H1 (cell line): ENCODE data around the gene VSIG10L2. TPM values are rescaled to one million over a fixed set of nuclear protein-coding genes. Genes with fewer than 3 reads are reported as not detected.

Experiments
- CTCF ChIA-PET: fragments of 300-600 bp; sonication (Branson Sonifier 250); formaldehyde crosslinking; loops from one replicate; lab custom pipeline; 2021; ENCODE audit not compliant: partially characterized antibody; lab: Charles Lee
- POLR2A ChIA-PET: fragments of 300-600 bp; sonication (Branson Sonifier 250); formaldehyde crosslinking; loops from one replicate; lab custom pipeline; 2021; ENCODE audit warnings: inconsistent platforms; ENCODE audit not compliant: partially characterized antibody; lab: Charles Lee
- DNase-seq, 2 experiments: peaks; one replicate each; pipeline versions ENCODE4 v3.0.0 to v3.0.0-alpha.2; 2010 to 2022; ENCODE audit warnings: low spot score in 2 of 2, low read depth in 1 of 2, mixed read lengths in 1 of 2
- FAIRE-seq: peaks from 2 replicates; lab custom pipeline; 2011; peaks lifted over from hg19 to GRCh38; lab: Jason Lieb, UNC
- H2AFZ ChIP-seq: 2 replicates; pipeline ENCODE4 v1.8.1; 2012; ENCODE audit warnings: low read length, inconsistent platforms
- H2AK5ac ChIP-seq: 2 replicates; pipeline ENCODE4 v1.6.1; 2013; ENCODE audit warnings: low read depth, low read length
- H2BK120ac ChIP-seq: replicated peaks from 2 replicates; pipeline ENCODE3; 2013; ENCODE audit warnings: low read depth, low read length, inconsistent platforms
- H2BK12ac ChIP-seq: 2 replicates; pipeline ENCODE4 v1.6.1; 2013; ENCODE audit warnings: low read depth, low read length
- H2BK15ac ChIP-seq: 2 replicates; pipeline ENCODE4 v1.6.1; 2013; ENCODE audit warnings: low read length
- H2BK20ac ChIP-seq: 2 replicates; pipeline ENCODE4 v1.6.1; 2013; ENCODE audit warnings: low read length
- H2BK5ac ChIP-seq: 2 replicates; pipeline ENCODE4 v1.6.1; 2013; ENCODE audit warnings: low read depth, low read length
- H3K14ac ChIP-seq: 2 replicates; pipeline ENCODE4 v1.6.1; 2013; ENCODE audit warnings: inconsistent platforms; ENCODE audit not compliant: insufficient read length
- H3K18ac ChIP-seq: 2 replicates; pipeline ENCODE4 v1.6.1; 2013; ENCODE audit warnings: low read length; ENCODE audit errors: extremely low read depth
- H3K23ac ChIP-seq: 2 replicates; pipeline ENCODE4 v1.6.1; 2013; ENCODE audit warnings: inconsistent platforms; ENCODE audit not compliant: insufficient read length
- H3K23me2 ChIP-seq: 2 replicates; pipeline ENCODE4 v1.6.1; 2013; ENCODE audit warnings: low read depth, low read length
- H3K27ac ChIP-seq: 2 replicates; pipeline ENCODE4 v1.6.1; 2011; ENCODE audit warnings: low read depth, low read length, inconsistent platforms
- H3K27me3 ChIP-seq, 4 experiments: replicated peaks in 1 of 4; 1 replicate in 1 of 4; 2 replicates in 3 of 4; pipeline versions ENCODE4 v1.6.1 to v1.8.1; 2011 to 2013; ENCODE audit warnings: low read length in 3 of 4, mild to moderate bottlenecking in 3 of 4, inconsistent platforms in 2 of 4, mixed read lengths in 2 of 4, moderate library complexity in 1 of 4; ENCODE audit not compliant: control insufficient read depth in 3 of 4, insufficient read depth in 3 of 4; ENCODE audit errors: extremely low read depth in 1 of 4
- H3K36me3 ChIP-seq, 4 experiments: 2 replicates each; pipeline versions ENCODE4 v1.6.1 to v1.8.1; 2011 to 2013; ENCODE audit warnings: mild to moderate bottlenecking in 4 of 4, low read length in 3 of 4, moderate library complexity in 2 of 4, control low read depth in 1 of 4, inconsistent platforms in 1 of 4; ENCODE audit not compliant: insufficient read depth in 4 of 4, control insufficient read depth in 2 of 4
- H3K4ac ChIP-seq: replicated peaks from 2 replicates; pipeline ENCODE3; 2013; ENCODE audit warnings: low read length, low read depth, mixed read lengths, inconsistent platforms; ENCODE audit not compliant: insufficient read length
- H3K4me1 ChIP-seq, 4 experiments: replicated peaks in 1 of 4; 1 replicate in 1 of 4; 2 replicates in 3 of 4; pipeline versions ENCODE4 v1.6.1 to v1.8.1; 2011 to 2013; ENCODE audit warnings: low read length in 3 of 4, inconsistent platforms in 2 of 4, mixed read lengths in 1 of 4; ENCODE audit not compliant: insufficient read depth in 4 of 4, control insufficient read depth in 3 of 4
- H3K4me2 ChIP-seq, 2 experiments: 2 replicates each; pipeline versions ENCODE4 v1.6.1 to v1.8.1; 2011 to 2013; ENCODE audit warnings: low read depth in 2 of 2, low read length in 2 of 2, control low read depth in 1 of 2, inconsistent platforms in 1 of 2, mild to moderate bottlenecking in 1 of 2; ENCODE audit not compliant: insufficient read depth in 1 of 2
- H3K4me3 ChIP-seq, 4 experiments: fragments of 200-600, 300-600 bp in 1 of 4; sonication (generic), shearing (Covaris generic), sonication (Bioruptor Twin) in 1 of 4; 2 replicates each; pipeline versions ENCODE4 v1.5.1 to v1.8.1; 2011 to 2016; ENCODE audit warnings: low read length in 4 of 4, low read depth in 3 of 4, control low read depth in 2 of 4, inconsistent platforms in 2 of 4, mild to moderate bottlenecking in 2 of 4, mixed read lengths in 1 of 4, moderate library complexity in 1 of 4; ENCODE audit not compliant: insufficient read depth in 2 of 4; ENCODE audit errors: extremely low read depth in 1 of 4
- H3K56ac ChIP-seq: replicated peaks from 2 replicates; pipeline ENCODE3; 2013; ENCODE audit warnings: low read depth, mild to moderate bottlenecking, mixed read lengths, low read length, inconsistent platforms; ENCODE audit not compliant: insufficient read length
- H3K79me1 ChIP-seq: 2 replicates; pipeline ENCODE4 v1.6.1; 2013; ENCODE audit warnings: low read depth, low read length, control low read depth
- H3K79me2 ChIP-seq, 2 experiments: 2 replicates each; pipeline versions ENCODE4 v1.6.1 to v1.8.1; 2012 to 2013; ENCODE audit warnings: low read length in 2 of 2, mild to moderate bottlenecking in 2 of 2, inconsistent platforms in 1 of 2; ENCODE audit not compliant: insufficient read depth in 2 of 2, control insufficient read depth in 1 of 2
- H3K9ac ChIP-seq, 4 experiments: replicated peaks in 1 of 4; 1 replicate in 1 of 4; 2 replicates in 3 of 4; pipeline versions ENCODE4 v1.6.1 to v1.8.1; 2011 to 2013; ENCODE audit warnings: low read depth in 3 of 4, low read length in 3 of 4, control low read depth in 2 of 4, mild to moderate bottlenecking in 2 of 4, moderate library complexity in 2 of 4, inconsistent platforms in 1 of 4; ENCODE audit errors: extremely low read depth in 1 of 4
- H3K9me3 ChIP-seq, 2 experiments: 2 replicates each; pipeline versions ENCODE4 v1.6.1 to v1.8.1; 2012 to 2013; ENCODE audit warnings: mild to moderate bottlenecking in 2 of 2, moderate library complexity in 2 of 2, control low read depth in 1 of 2, inconsistent platforms in 1 of 2, low read depth in 1 of 2, low read length in 1 of 2, mixed read lengths in 1 of 2; ENCODE audit not compliant: insufficient read depth in 2 of 2
- H4K20me1 ChIP-seq, 2 experiments: replicated peaks in 1 of 2; 2 replicates each; pipeline versions ENCODE3 to v1.8.1; 2011 to 2013; ENCODE audit warnings: inconsistent platforms in 2 of 2, low read length in 2 of 2, mild to moderate bottlenecking in 1 of 2; ENCODE audit not compliant: insufficient read depth in 2 of 2, control insufficient read depth in 1 of 2
- H4K5ac ChIP-seq: 2 replicates; pipeline ENCODE4 v1.6.1; 2013; ENCODE audit warnings: low read length, low read depth, mixed read lengths, inconsistent platforms; ENCODE audit not compliant: insufficient read length
- H4K8ac ChIP-seq: 2 replicates; pipeline ENCODE4 v1.8.0; 2013; ENCODE audit warnings: mild to moderate bottlenecking, moderate library complexity, low read length, inconsistent platforms; ENCODE audit not compliant: insufficient read depth; ENCODE audit errors: extremely low read depth
- H4K91ac ChIP-seq: replicated peaks from 2 replicates; pipeline ENCODE3; 2013; ENCODE audit warnings: low read length, mixed read lengths, inconsistent platforms; ENCODE audit not compliant: insufficient read length
- ATF2 ChIP-seq: IDR thresholded peaks from 2 replicates; pipeline ENCODE4 v1.6.1; 2012; ENCODE audit warnings: low read length, inconsistent platforms
- CEBPB ChIP-seq: IDR thresholded peaks from 2 replicates; pipeline ENCODE4 v1.6.1; 2012; ENCODE audit warnings: low read depth, low read length
- CREB1 ChIP-seq: IDR thresholded peaks from 2 replicates; pipeline ENCODE4 v1.6.1; 2012; ENCODE audit warnings: inconsistent platforms
- HDAC2 ChIP-seq, 2 experiments: fragments of 300-600 bp in 1 of 2; sonication (generic) in 1 of 2; IDR thresholded peaks; 2 replicates each; pipeline ENCODE4 v1.6.1; 2011 to 2012; ENCODE audit warnings: low read depth in 2 of 2, low read length in 2 of 2, mild to moderate bottlenecking in 2 of 2, moderate library complexity in 2 of 2, borderline replicate concordance in 1 of 2, inconsistent platforms in 1 of 2
- HDAC6 ChIP-seq: IDR thresholded peaks from one replicate; pipeline ENCODE4 v1.7.1; 2012; ENCODE audit warnings: low read depth, mild to moderate bottlenecking, inconsistent platforms, low read length, moderate library complexity
- SP2 ChIP-seq: IDR thresholded peaks from 2 replicates; pipeline ENCODE4 v1.6.1; 2012; ENCODE audit warnings: mild to moderate bottlenecking, low read length, inconsistent platforms
- SUZ12 ChIP-seq: fragments of 200-600 bp; sonication (generic); IDR thresholded peaks from 2 replicates; pipeline ENCODE4 v1.6.1; 2012; ENCODE audit warnings: mild to moderate bottlenecking, inconsistent platforms, low read length, moderate library complexity, mixed read lengths
- WGBS, 2 experiments: shearing (Covaris generic) in 1 of 2; methylation state at CpG; one replicate each; pipeline versions ENCODE4 v1.1.6 to v1.1.7; 2013 to 2015; ENCODE audit warnings: low lambda C conversion rate in 2 of 2, mixed read lengths in 2 of 2, inconsistent platforms in 1 of 2, low coverage in 1 of 2, missing lambda C conversion rate in 1 of 2; ENCODE audit not compliant: insufficient replicate concordance in 2 of 2, insufficient coverage in 1 of 2, insufficient read length in 1 of 2; ENCODE audit errors: extremely low coverage in 1 of 2, missing lambda C conversion rate in 1 of 2; 5-methylcytosine and 5-hydroxymethylcytosine counted together
- long read RNA-seq, 2 experiments: library from RNA in 1 of 2; library from capped mRNA in 1 of 2; stranded (forward); transcript quantifications; one replicate each; pipeline ENCODE4 v2.0.0, GENCODE V29; 2021; ENCODE audit warnings: inconsistent platforms in 1 of 2
- polyA minus RNA-seq, 3 experiments: library from RNA; depleted of rRNA, polyadenylated mRNA; stranded (reverse); fragments of >200 nt; gene quantifications; 1 replicate in 2 of 3; 2 replicates in 1 of 3; pipeline ENCODE4 v1.2.3, GENCODE V29; 2011
- polyA plus RNA-seq, 7 experiments: library from polyadenylated mRNA; depleted of rRNA in 3 of 7; stranded (reverse) in 5 of 7; unstranded in 2 of 7; fragments of >200 nt in 5 of 7; fragments of 200-250 nt in 2 of 7; gene quantifications; 1 replicate in 5 of 7; 2 replicates in 1 of 7; 4 replicates in 1 of 7; pipeline versions ENCODE4 v1.2.1 to v1.2.3, GENCODE V29; 2011 to 2013; ENCODE audit warnings: missing spikeins in 2 of 7, mixed read lengths in 2 of 7
- total RNA-seq: library from RNA; stranded (reverse); fragmentation: NEBNext Ultra II Directional; extraction: Animal tissue kit (Norgen Biotek cat#: 25700); gene quantifications from 2 replicates; pipeline ENCODE4 v1.2.1, GENCODE V29; 2021
- TF ChIP-seq, protein P1 (sequence below): IDR thresholded peaks from 2 replicates; pipeline ENCODE4 v1.6.1; 2011; ENCODE audit warnings: low read depth, mild to moderate bottlenecking, low read length; ENCODE audit not compliant: insufficient read depth

The VSIG10L2 gene
- total RNA-seq: not detected in 2 replicates
- not detected in 2 replicates for polyA plus RNA-seq (2011; rRNA removed)
- polyA plus RNA-seq (2011; cell fraction: cytosol; rRNA removed): not detected
- not detected for polyA plus RNA-seq (2011; cell fraction: nucleus; rRNA removed)
- polyA plus RNA-seq (2012, experiment 1 of 2): not detected in 4 replicates
- polyA plus RNA-seq (2012, experiment 2 of 2): not detected
- not detected for polyA plus RNA-seq (2013, experiment 1 of 2)
- not detected for polyA plus RNA-seq (2013, experiment 2 of 2)
- polyA minus RNA-seq (2011; rRNA and poly(A)+ RNA removed): not detected in 2 replicates
- not detected for polyA minus RNA-seq (2011; cell fraction: cytosol; rRNA and poly(A)+ RNA removed)
- not detected for polyA minus RNA-seq (2011; cell fraction: nucleus; rRNA and poly(A)+ RNA removed)
- long read RNA-seq, experiment 1: 0 reads
- long read RNA-seq, experiment 2: 0 reads

GRCh38 chr11:125945797-125946520 is at the start of gene VSIG10L2:
VSIG10L2 (plus strand) TSS chr11:125946044; CDS start chr11:125946056, 12 bp downstream.
- H3K79me1 ChIP-seq: no peaks in the 10 kb centered on the region
- H3K36me3 ChIP-seq: no peaks in the 10 kb centered on the region
- H4K8ac ChIP-seq: peak within 1 kb of the TSS; percentile 3; the same call in 1 of the 2 replicates
- ChIA-PET CTCF (interaction anchor here (4.3 to 8.2 kb wide), 4 partner anchors 14 to 115 kb away, joined by 18 to 76 read pairs (median 48); partner anchors contain the start of gene CDON), POLR2A (no interaction called here)
- no peak within 1 kb of the TSS for H3K4ac ChIP-seq
- no peaks in the 10 kb centered on the region for H3K9me3 ChIP-seq
- no peak within 1 kb of the TSS for H3K27ac ChIP-seq
- H4K20me1 ChIP-seq: no peaks in the 10 kb centered on the region
- H2AFZ ChIP-seq: no peak within 1 kb of the TSS
- WGBS, 2 experiments: 90% methylated on average over 8 of the region's 8 CpGs; no CpG with 5 or more reads in 1 of the 2 experiments
- no peak within 1 kb of the TSS for H2AK5ac ChIP-seq
- DNase-seq: no peak
- no peaks in the 10 kb centered on the region for H3K27me3 ChIP-seq
- peaks cover 7 to 11% (median 9%) of the 10 kb centered on the region in 4 experiments for H3K4me1 ChIP-seq
- H4K5ac ChIP-seq: no peak within 1 kb of the TSS
- no peak within 1 kb of the TSS for H3K56ac ChIP-seq
- H3K9ac ChIP-seq: no peak within 1 kb of the TSS
- H3K23me2 ChIP-seq: no peaks in the 10 kb centered on the region
- FAIRE-seq: no peak
- no peak within 1 kb of the TSS for H3K14ac ChIP-seq
- no peak within 1 kb of the TSS for H3K4me3 ChIP-seq
- no peaks in the 10 kb centered on the region for H3K79me2 ChIP-seq
- H2BK5ac ChIP-seq: no peak within 1 kb of the TSS
- H3K23ac ChIP-seq: no peak within 1 kb of the TSS
- no peak within 1 kb of the TSS for H2BK120ac ChIP-seq
- H2BK15ac ChIP-seq: no peak within 1 kb of the TSS
- H4K91ac ChIP-seq: no peak within 1 kb of the TSS
- no peak within 1 kb of the TSS for H3K18ac ChIP-seq
- no peak within 1 kb of the TSS for H3K4me2 ChIP-seq
- H2BK20ac ChIP-seq: no peak within 1 kb of the TSS
- H2BK12ac ChIP-seq: no peak within 1 kb of the TSS
- TF ChIP-seq CEBPB (no peak), HDAC2 (IDR thresholded peaks at IDR 0.05; ENCODE audit: borderline replicate concordance in 1 of 2, low read depth in 2 of 2, low read length in 2 of 2) (no peak), CREB1 (no peak), SUZ12 (no peak), ATF2 (no peak), HDAC6 (no peak), SP2 (no peak)
- TF ChIP-seq, protein P1, sequence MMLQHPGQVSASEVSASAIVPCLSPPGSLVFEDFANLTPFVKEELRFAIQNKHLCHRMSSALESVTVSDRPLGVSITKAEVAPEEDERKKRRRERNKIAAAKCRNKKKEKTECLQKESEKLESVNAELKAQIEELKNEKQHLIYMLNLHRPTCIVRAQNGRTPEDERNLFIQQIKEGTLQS: no peak
